Measurements from ENCODE around the gene MRPL12.

GRCh38 chr17:81713556-81714411 is 10.6 kb downstream of the MRPL12 start:
- TF ChIP-seq ZNF274 (IDR thresholded peaks at IDR 0.05; ENCODE audit: borderline replicate concordance, extremely low read depth, low read length) (no peak), KDM5A (IDR thresholded peaks at IDR 0.05; ENCODE audit: low read length) (no peak)
